GM12874 (cell line): Measurements from ENCODE around the gene GRIP2.

Source experiments
- CTCF ChIP-seq: IDR thresholded peaks from 2 replicates; pipeline ENCODE4 v1.5.1; 2011; ENCODE audit warnings: low read depth, mild to moderate bottlenecking, control low read depth, low read length, moderate library complexity; ENCODE audit not compliant: insufficient read depth

The GRIP2 gene

GRCh38 chr3:14512942-14513327 is 27.2 kb downstream of the GRIP2 start:
- TF ChIP-seq CTCF: no peak

GRCh38 chr3:14512281-14512941 is 27.7 kb downstream of the GRIP2 start:
- TF ChIP-seq CTCF: no peak

- no peak for TF ChIP-seq CTCF
Observed at GRCh38 chr3:14511623-14512280, 28.4 kb downstream of the GRIP2 start.

- TF ChIP-seq CTCF: no peak
Observed at GRCh38 chr3:14510838-14511622, 29.1 kb downstream of the GRIP2 start.

- TF ChIP-seq CTCF: no peak
Observed at GRCh38 chr3:14509796-14510100, 30.4 kb downstream of the GRIP2 start.

- TF ChIP-seq CTCF: peak; percentile 94
Observed at GRCh38 chr3:14508966-14509795, 31.0 kb downstream of the GRIP2 start.

- no peak for TF ChIP-seq CTCF
Observed at GRCh38 chr3:14508505-14508819, 31.7 kb downstream of the GRIP2 start.
